WTC11 (cell line): ENCODE data around the gene PCYOX1L. TPM values are rescaled to one million over a fixed set of nuclear protein-coding genes. Genes with fewer than 3 reads are reported as not detected.

ENCODE experiments used
- ATAC-seq: fragments of 200-7000 bp; cut with Tn5 transposase; 2 replicates; pipeline ENCODE4 v1.10.0; 2021; ENCODE audit warnings: mild to moderate bottlenecking, moderate library complexity
- CTCF ChIA-PET: fragments of 300-600 bp; sonication (Branson Sonifier 250); formaldehyde crosslinking; loops from one replicate; lab custom pipeline; 2021; ENCODE audit warnings: antibody characterized with exemption; lab: Charles Lee
- POLR2A ChIA-PET: fragments of 350-600 bp; sonication (Branson Sonifier 250); formaldehyde crosslinking; loops from one replicate; lab custom pipeline; 2021; ENCODE audit warnings: antibody characterized with exemption; lab: Charles Lee
- DNase-seq: peaks from one replicate; pipeline ENCODE4 v3.0.0; 2021; ENCODE audit warnings: low spot score
- H3K27ac Mint-ChIP-seq: 2 replicates; pipeline ENCODE4 v1.8.0; 2021; ENCODE audit warnings: mixed read lengths
- H3K27me3 Mint-ChIP-seq: 2 replicates; pipeline ENCODE4 v1.8.0; 2021; ENCODE audit warnings: low read depth, mild to moderate bottlenecking, moderate library complexity, mixed read lengths
- H3K36me3 Mint-ChIP-seq: 2 replicates; pipeline ENCODE4 v1.8.0; 2021; ENCODE audit warnings: mixed read lengths
- H3K4me1 Mint-ChIP-seq: 2 replicates; pipeline ENCODE4 v1.8.0; 2022; ENCODE audit warnings: mixed read lengths
- H3K4me3 Mint-ChIP-seq: 2 replicates; pipeline ENCODE4 v1.8.0; 2021; ENCODE audit warnings: mild to moderate bottlenecking, moderate library complexity, mixed read lengths
- H3K9me3 Mint-ChIP-seq: 2 replicates; pipeline ENCODE4 v1.8.0; 2021; ENCODE audit warnings: mixed read lengths
- CBFB ChIP-seq: sonication (generic); formaldehyde crosslinking; IDR thresholded peaks from 2 replicates; pipeline ENCODE4 v1.8.1; 2022; ENCODE audit warnings: mild to moderate bottlenecking, low read depth, missing genetic modification reagents
- EMX1 ChIP-seq: fragments of 250-450 bp; sonication (Bioruptor Pico); IDR thresholded peaks from 2 replicates; pipeline ENCODE4 v1.8.0; 2021; ENCODE audit warnings: mild to moderate bottlenecking
- FOXK1 ChIP-seq: sonication (generic); formaldehyde crosslinking; IDR thresholded peaks from 2 replicates; pipeline ENCODE4 v1.8.0; 2022; ENCODE audit warnings: mild to moderate bottlenecking, moderate library complexity, missing genetic modification reagents
- GABPB1 ChIP-seq: sonication (generic); formaldehyde crosslinking; IDR thresholded peaks from 2 replicates; pipeline ENCODE4 v1.8.1; 2023; ENCODE audit warnings: mild to moderate bottlenecking, missing genetic modification reagents
- GRHL2 ChIP-seq: fragments of 250-450 bp; sonication (Bioruptor Pico); IDR thresholded peaks from 2 replicates; pipeline ENCODE4 v1.8.0; 2022; ENCODE audit warnings: mild to moderate bottlenecking, moderate library complexity; ENCODE audit not compliant: insufficient replicate concordance, severe bottlenecking
- NR2C2 ChIP-seq: sonication (generic); formaldehyde crosslinking; IDR thresholded peaks from 2 replicates; pipeline ENCODE4 v1.8.0; 2022; ENCODE audit warnings: mild to moderate bottlenecking, missing genetic modification reagents
- RELA ChIP-seq: sonication (generic); formaldehyde crosslinking; IDR thresholded peaks from 2 replicates; pipeline ENCODE4 v1.8.1; 2022; ENCODE audit warnings: missing genetic modification reagents, mild to moderate bottlenecking, borderline replicate concordance
- ZNF219 ChIP-seq: sonication (generic); formaldehyde crosslinking; IDR thresholded peaks from 2 replicates; pipeline ENCODE4 v1.8.0; 2023; ENCODE audit warnings: missing genetic modification reagents, mild to moderate bottlenecking, borderline replicate concordance
- total RNA-seq: library from RNA; stranded (reverse); gene quantifications from 3 replicates; pipeline ENCODE4 v1.2.3, GENCODE V29; 2021
- TF ChIP-seq, protein P1 (sequence below): sonication (generic); formaldehyde crosslinking; IDR thresholded peaks from 2 replicates; pipeline ENCODE4 v1.8.1; 2023; ENCODE audit warnings: mild to moderate bottlenecking, missing genetic modification reagents
- TF ChIP-seq, protein P2 (sequence below): sonication (generic); formaldehyde crosslinking; IDR thresholded peaks from 2 replicates; pipeline ENCODE4 v1.8.1; 2022; ENCODE audit warnings: low read depth, mild to moderate bottlenecking, moderate library complexity, missing genetic modification reagents, borderline replicate concordance
- TF ChIP-seq, protein P3 (sequence below): fragments of 250-450 bp; sonication (Bioruptor Pico); conservative IDR thresholded peaks from 2 replicates; pipeline ENCODE4 v1.9.0; 2021; ENCODE audit warnings: mild to moderate bottlenecking
- TF ChIP-seq, protein P4 (sequence below): sonication (generic); formaldehyde crosslinking; IDR thresholded peaks from 2 replicates; pipeline ENCODE4 v1.8.0; 2022; ENCODE audit warnings: mild to moderate bottlenecking, missing genetic modification reagents
- TF ChIP-seq, protein P5 (sequence below): sonication (generic); formaldehyde crosslinking; IDR thresholded peaks from 2 replicates; pipeline ENCODE4 v1.8.0; 2022; ENCODE audit warnings: mild to moderate bottlenecking, missing genetic modification reagents
- TF ChIP-seq, protein P6 (sequence below): sonication (generic); formaldehyde crosslinking; IDR thresholded peaks from 2 replicates; pipeline ENCODE4 v1.8.1; 2023; ENCODE audit warnings: mild to moderate bottlenecking, missing genetic modification reagents
- TF ChIP-seq, protein P7 (sequence below): fragments of 250-450 bp; sonication (Bioruptor Pico); IDR thresholded peaks from 2 replicates; pipeline ENCODE4 v2.1.2; 2022; ENCODE audit warnings: mild to moderate bottlenecking, moderate library complexity
- TF ChIP-seq, protein P8 (sequence below): sonication (generic); formaldehyde crosslinking; IDR thresholded peaks from 2 replicates; pipeline ENCODE4 v1.8.1; 2022; ENCODE audit warnings: mild to moderate bottlenecking, missing genetic modification reagents, moderate library complexity, borderline replicate concordance

PCYOX1L gene
- total RNA-seq, 1 experiment from 2014 or later = 8.1 TPM

DNA sequence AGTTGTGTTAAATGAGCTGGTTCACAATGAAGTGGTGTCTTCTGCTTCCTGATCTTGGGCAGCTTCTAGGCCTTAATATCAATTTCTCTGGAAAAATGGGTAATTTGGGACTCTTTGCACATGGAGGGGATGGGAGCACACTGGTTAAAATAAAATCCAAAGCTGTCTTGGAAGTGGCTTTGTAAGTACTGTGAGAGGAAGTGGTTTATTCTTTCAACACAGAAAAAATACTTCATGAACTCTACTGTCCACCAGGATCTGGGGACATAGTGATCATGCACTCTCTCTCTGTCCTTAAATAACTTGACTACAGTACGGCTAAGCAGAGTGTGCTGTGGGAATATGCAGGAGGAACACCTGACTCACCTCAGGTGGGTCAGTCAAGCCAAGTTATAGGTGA, 2.4 kb downstream of the PCYOX1L start (continued):
- TF ChIP-seq, protein P1, sequence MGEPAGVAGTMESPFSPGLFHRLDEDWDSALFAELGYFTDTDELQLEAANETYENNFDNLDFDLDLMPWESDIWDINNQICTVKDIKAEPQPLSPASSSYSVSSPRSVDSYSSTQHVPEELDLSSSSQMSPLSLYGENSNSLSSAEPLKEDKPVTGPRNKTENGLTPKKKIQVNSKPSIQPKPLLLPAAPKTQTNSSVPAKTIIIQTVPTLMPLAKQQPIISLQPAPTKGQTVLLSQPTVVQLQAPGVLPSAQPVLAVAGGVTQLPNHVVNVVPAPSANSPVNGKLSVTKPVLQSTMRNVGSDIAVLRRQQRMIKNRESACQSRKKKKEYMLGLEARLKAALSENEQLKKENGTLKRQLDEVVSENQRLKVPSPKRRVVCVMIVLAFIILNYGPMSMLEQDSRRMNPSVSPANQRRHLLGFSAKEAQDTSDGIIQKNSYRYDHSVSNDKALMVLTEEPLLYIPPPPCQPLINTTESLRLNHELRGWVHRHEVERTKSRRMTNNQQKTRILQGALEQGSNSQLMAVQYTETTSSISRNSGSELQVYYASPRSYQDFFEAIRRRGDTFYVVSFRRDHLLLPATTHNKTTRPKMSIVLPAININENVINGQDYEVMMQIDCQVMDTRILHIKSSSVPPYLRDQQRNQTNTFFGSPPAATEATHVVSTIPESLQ = no peak
- TF ChIP-seq GABPB1 (CRISPR knock-in tag) (no peak), EMX1 (no peak)
- TF ChIP-seq, protein P2, sequence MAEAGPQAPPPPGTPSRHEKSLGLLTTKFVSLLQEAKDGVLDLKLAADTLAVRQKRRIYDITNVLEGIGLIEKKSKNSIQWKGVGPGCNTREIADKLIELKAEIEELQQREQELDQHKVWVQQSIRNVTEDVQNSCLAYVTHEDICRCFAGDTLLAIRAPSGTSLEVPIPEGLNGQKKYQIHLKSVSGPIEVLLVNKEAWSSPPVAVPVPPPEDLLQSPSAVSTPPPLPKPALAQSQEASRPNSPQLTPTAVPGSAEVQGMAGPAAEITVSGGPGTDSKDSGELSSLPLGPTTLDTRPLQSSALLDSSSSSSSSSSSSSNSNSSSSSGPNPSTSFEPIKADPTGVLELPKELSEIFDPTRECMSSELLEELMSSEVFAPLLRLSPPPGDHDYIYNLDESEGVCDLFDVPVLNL (CRISPR knock-in tag) = no peak
- TF ChIP-seq, protein P3, sequence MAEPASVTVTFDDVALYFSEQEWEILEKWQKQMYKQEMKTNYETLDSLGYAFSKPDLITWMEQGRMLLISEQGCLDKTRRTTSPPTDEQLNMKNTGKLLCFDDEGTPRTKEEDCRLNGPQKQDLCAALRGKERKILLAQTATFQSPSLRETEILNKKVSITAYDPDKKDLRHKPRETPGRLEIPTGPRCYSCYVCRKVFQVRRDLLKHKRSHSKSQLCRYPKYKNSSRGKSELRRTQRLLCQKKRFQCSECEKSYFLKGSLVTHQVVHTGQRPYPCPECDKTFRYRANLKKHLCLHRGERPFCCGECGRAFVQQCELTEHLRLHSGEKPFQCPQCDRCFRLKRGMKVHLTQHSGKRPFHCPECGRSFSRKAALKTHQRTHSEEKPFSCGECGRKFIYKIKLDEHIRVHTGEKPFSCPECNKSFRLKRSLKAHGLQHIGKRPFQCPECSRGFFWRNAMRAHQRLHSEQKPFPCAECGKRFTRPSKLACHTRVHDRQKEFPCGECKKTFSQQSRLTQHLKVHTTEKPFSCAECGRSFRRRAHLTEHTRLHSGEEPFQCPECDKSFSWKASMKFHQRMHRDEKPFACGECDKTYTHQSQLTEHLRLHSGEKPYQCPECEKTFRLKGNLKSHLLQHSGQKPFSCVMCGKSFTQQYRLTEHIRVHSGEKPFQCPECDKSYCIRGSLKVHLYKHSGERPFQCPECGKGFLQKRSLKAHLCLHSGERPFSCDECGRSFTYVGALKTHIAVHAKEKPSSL (CRISPR knock-in tag) = no peak

DNA sequence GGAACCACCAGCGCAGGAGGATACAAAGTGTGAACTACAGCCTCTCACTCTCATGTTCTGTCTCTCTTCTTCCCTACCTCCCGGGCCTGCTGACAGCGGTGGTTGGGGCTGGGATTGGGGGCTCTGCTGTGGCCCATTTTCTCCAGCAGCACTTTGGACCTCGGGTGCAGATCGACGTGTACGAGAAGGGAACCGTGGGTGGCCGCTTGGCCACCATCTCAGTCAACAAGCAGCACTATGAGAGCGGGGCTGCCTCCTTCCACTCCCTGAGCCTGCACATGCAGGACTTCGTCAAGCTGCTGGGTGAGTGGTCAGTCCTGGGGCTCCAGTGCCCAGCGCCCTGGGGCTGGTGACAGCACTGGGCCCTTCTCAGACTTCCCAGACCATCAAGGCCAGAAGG, 4.7 kb downstream of the PCYOX1L start:
- Mint-ChIP-seq H3K4me1 (peaks cover 15% of the 10 kb centered on the region), H3K4me3 (no peak overlapping the region), H3K9me3 (no peaks in the 10 kb centered on the region), H3K27ac (peak overlapping the region; percentile 62; the same call in 1 of the 2 replicates), H3K27me3 (peaks cover 3% of the 10 kb centered on the region; the same call in 1 of the 2 replicates), H3K36me3 (no peaks in the 10 kb centered on the region)
- CTCF ChIA-PET = no interaction called here
- DNase-seq (no peak), ATAC-seq (no peak)
- TF ChIP-seq NR2C2 (CRISPR knock-in tag) = no peak
- no peak for TF ChIP-seq RELA (CRISPR knock-in tag)
- no peak for TF ChIP-seq CBFB (CRISPR knock-in tag)
- TF ChIP-seq, protein P4, sequence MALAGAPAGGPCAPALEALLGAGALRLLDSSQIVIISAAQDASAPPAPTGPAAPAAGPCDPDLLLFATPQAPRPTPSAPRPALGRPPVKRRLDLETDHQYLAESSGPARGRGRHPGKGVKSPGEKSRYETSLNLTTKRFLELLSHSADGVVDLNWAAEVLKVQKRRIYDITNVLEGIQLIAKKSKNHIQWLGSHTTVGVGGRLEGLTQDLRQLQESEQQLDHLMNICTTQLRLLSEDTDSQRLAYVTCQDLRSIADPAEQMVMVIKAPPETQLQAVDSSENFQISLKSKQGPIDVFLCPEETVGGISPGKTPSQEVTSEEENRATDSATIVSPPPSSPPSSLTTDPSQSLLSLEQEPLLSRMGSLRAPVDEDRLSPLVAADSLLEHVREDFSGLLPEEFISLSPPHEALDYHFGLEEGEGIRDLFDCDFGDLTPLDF (CRISPR knock-in tag) = no peak
- POLR2A ChIA-PET = no interaction called here

DNA sequence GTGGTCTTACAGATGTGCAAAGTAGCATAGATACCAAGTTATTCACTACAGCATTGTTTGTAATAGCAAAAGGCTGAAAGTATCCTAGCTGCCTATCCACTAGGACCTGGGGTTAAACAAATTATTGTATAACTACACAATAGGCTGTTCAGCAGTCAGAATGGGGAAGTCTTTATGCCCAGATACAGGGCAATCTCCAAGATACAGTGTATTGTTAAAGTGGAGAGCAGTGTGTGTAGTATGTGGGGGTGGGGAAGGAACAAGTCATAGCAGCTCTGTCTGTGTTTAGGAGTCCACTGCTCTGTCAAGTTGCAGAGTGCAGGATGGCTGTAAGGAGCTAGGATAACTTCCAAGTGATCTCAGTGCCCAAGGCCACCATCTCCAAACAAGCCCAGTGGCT, 5.5 kb downstream of the PCYOX1L start:
- DNase-seq (no peak), ATAC-seq (no peak)
- Mint-ChIP-seq H3K9me3 (no peaks in the 10 kb centered on the region), H3K36me3 (no peaks in the 10 kb centered on the region; the same call in 1 of the 2 replicates), H3K4me1 (peaks cover 18% of the 10 kb centered on the region), H3K4me3 (no peak overlapping the region), H3K27me3 (peaks cover 3% of the 10 kb centered on the region; the same call in 1 of the 2 replicates), H3K27ac (no peak overlapping the region)
- TF ChIP-seq, protein P5, sequence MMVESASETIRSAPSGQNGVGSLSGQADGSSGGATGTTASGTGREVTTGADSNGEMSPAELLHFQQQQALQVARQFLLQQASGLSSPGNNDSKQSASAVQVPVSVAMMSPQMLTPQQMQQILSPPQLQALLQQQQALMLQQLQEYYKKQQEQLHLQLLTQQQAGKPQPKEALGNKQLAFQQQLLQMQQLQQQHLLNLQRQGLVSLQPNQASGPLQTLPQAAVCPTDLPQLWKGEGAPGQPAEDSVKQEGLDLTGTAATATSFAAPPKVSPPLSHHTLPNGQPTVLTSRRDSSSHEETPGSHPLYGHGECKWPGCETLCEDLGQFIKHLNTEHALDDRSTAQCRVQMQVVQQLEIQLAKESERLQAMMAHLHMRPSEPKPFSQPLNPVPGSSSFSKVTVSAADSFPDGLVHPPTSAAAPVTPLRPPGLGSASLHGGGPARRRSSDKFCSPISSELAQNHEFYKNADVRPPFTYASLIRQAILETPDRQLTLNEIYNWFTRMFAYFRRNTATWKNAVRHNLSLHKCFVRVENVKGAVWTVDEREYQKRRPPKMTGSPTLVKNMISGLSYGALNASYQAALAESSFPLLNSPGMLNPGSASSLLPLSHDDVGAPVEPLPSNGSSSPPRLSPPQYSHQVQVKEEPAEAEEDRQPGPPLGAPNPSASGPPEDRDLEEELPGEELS (CRISPR knock-in tag) = no peak
- TF ChIP-seq, protein P6, sequence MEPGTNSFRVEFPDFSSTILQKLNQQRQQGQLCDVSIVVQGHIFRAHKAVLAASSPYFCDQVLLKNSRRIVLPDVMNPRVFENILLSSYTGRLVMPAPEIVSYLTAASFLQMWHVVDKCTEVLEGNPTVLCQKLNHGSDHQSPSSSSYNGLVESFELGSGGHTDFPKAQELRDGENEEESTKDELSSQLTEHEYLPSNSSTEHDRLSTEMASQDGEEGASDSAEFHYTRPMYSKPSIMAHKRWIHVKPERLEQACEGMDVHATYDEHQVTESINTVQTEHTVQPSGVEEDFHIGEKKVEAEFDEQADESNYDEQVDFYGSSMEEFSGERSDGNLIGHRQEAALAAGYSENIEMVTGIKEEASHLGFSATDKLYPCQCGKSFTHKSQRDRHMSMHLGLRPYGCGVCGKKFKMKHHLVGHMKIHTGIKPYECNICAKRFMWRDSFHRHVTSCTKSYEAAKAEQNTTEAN (CRISPR knock-in tag) = no peak
- no peak for TF ChIP-seq GRHL2 (CRISPR knock-in tag)
- TF ChIP-seq, protein P1 = no peak
- TF ChIP-seq, protein P7, sequence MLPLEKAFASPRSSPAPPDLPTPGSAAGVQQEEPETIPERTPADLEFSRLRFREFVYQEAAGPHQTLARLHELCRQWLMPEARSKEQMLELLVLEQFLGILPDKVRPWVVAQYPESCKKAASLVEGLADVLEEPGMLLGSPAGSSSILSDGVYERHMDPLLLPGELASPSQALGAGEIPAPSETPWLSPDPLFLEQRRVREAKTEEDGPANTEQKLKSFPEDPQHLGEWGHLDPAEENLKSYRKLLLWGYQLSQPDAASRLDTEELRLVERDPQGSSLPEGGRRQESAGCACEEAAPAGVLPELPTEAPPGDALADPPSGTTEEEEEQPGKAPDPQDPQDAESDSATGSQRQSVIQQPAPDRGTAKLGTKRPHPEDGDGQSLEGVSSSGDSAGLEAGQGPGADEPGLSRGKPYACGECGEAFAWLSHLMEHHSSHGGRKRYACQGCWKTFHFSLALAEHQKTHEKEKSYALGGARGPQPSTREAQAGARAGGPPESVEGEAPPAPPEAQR (CRISPR knock-in tag) = no peak
- TF ChIP-seq ZNF219 (CRISPR knock-in tag) = no peak
- TF ChIP-seq, protein P8, sequence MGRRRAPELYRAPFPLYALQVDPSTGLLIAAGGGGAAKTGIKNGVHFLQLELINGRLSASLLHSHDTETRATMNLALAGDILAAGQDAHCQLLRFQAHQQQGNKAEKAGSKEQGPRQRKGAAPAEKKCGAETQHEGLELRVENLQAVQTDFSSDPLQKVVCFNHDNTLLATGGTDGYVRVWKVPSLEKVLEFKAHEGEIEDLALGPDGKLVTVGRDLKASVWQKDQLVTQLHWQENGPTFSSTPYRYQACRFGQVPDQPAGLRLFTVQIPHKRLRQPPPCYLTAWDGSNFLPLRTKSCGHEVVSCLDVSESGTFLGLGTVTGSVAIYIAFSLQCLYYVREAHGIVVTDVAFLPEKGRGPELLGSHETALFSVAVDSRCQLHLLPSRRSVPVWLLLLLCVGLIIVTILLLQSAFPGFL (CRISPR knock-in tag) = no peak
- no peak for TF ChIP-seq FOXK1
- POLR2A ChIA-PET = no interaction called here
- CTCF ChIA-PET = interaction anchor here (1.1 kb wide), 1 partner anchor 12 kb away, joined by 3 read pairs; no protein-coding TSS in a partner anchor
